COLO668 (cell line): ENCODE measurements around the gene SNPH.

ENCODE experiments used
- DNase-seq: peaks from one replicate; lab custom pipeline; 2025; ENCODE audit not compliant: unreplicated experiment; lab: John Stamatoyannopoulos, UW

SNPH gene

DNA sequence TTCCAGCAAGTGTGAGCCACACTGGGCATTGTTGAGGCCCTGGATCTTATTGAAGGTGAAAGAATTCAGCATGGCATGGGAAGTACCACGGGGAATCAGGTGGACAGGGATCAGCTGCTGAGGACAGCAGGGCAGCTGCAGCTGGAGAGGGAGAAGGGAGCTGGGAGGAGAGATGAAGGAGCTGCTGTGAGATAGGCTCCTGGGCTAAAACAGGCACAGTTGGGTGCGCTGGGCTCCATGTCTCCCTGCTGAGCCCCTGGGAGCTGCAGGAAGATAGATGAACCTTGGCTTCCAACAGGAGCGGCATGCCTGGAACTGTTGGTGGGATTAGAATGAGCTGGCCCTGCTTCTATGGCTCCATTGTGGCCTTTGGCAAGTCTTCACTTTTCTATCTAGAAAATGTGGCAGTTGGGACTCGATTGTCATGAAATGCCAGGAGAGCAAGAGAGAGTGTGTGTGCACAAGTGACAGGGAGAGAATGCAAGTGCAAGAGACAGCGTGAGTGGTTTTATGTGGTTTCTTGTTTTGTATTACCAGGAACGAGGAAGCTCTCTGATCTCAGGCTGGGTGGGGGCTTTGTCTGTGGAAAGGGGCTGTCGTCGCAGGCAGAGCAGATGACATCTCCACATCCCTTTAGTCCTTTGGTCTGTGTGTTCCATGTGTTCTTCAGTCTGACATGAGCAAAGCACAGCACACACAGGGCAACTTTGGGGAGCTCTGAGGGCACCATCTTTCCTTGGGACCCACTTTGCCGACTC lies 20.4 kb downstream of the SNPH start:
- DNase-seq, result no peak

DNA sequence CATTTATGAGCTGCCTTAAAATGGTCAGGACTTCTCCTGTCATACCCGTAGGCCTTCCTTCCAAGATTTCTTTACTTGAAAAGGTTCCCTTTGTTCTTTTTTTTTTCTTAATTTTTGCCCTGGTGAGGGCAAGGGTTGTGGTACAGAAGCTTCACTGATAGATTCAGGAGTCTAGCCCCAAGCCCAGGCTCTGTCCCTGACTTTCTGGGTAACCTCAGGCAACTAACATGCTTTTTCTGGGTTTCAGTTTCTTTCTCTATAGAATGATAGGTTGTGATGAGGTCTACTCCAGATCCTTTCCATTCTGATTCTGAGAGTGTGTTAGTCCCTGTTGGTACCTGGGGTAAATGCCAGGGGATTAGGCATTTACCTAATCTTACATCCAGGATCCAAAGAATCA lies 21.2 kb downstream of the SNPH start:
- DNase-seq, result no peak

DNA sequence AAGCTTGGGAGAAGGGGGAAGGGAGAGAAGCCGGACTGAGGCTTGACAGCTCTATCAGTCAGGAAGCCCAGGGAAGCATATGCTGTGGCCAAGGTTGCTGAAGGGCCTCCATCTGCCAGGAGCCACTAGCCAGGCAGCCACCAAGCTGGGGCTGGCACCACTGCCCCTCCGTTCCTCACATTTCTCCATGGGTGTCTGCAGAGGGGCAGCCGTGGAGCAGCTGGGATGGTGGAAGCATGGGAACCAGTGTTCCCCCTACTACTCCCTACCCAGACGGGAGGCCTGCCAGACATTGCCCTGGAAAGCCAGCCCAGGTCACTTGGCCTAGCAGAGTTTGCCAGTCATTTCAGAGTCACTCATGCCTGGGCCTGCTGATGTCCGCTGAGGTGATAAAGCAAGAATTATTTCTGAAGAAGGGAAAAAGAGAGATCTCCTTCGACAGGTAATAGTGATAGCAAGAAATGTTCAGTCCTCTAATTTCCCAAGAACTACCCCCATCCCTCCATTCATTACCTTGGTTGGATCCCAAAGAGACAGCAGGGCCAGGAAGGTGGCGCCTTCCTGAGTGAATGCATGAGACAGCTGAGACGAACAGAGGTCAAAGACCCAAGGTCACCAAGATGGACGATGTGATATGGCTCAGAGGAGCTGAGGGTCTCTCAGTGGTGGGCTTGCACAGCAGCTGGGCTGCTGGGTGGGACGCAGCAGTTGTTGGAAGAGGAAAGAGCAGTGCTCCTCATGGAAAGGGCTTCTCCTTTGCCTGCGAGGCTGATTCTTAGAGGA lies 21.9 kb downstream of the SNPH start:
- DNase-seq, result no peak

DNA sequence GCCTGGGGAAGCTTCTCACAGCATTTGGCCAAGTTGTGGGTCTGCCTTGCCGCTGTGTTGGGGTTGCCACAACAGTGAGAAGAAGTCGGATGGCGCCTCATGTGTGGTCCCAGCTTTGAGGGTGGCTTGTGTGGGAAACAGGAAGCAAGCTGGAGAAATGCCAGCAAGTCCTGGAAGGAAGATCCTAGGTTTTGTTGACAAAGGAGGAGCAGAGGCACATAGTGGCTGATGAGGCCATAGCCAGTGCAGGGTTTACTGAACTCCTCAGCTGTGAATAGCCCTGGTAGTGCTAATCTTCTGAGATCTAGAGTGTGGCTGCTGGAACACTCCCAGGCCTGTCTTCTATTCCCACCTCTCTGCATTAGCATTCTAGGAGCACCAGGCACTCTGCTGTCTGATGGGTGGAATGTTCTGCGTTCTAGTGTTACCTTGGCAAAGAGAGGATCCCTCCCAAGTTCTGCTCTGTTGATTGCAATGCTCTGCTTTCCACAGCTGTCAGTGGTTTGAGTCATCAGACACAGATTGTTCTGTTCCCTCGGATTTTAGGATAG lies 25.2 kb downstream of the SNPH start:
- DNase-seq, result no peak

DNA sequence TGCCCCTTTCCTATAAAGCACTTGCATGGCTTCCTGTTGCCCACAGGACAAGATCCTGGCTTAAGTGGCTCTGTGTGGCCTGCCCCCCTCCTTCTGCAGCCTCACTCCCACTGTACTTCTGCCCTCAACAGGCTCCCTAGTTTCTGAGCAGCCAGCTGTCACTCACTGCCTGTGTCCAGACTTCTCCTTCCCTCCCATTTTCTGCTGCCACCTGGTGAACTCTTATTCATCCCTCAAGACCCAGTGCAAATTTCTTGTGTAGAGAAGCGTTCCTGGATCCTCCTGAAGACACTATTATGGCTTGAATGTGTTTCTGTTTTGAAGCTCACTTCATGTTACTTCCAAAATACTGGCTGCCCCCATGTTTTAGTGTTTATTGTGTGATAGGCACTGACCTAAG lies 26.5 kb downstream of the SNPH start:
- DNase-seq, result no peak

DNA sequence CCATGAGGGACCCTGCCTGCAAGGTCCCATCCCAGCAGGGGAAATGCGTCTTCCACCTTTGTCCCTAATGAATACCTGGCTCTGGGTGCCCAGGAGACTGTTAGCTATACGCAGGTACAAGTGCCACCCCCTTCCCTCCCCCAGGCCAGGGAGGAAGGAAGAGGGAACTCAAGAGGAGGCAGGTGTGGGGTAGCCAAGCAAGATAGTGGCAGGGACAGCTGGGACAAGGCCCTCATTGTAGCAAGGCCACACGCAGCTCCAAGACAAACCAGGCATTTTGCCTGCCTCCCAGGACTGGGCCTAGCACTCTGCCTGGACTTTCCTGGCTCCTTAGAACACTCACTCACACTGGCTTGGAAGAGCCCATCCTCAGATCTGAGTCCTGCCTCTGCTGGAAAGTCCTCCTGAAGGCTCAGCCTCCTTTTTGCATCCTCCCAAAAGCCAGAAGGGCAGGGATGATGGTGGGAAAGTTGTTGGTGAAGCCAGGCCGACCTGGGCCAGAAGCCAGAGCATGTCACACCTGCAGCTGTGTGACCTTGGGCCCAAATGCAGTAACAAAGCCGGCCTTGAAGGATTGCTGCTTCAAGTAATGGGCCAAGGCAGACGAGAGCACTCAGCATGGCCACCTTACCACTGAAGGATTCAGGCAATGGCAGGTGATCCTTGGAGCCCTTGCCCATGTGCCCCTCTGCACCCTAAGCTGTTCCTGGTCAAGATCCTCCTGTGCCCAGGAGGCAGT lies 27.7 kb downstream of the SNPH start:
- DNase-seq, result peak; percentile 37

DNA sequence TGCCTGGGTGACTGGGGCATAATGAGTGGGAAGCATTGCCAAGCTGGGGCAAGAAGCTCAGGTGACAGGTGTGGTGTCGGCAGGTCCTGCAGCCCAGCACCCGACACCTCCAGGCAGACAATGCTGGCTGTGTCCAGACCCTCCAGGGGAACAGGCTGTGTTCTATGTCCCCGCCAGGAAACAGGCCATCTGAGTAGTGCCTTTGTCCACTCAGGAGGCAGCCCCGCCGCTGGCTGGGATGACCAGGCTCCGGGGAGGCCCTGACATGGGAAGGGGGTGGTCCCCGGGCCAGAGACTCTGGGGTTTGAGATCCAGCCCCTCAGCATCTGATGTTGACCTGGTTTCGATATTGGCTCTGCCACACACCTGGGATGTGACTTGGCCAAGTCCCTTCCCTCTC lies 28.4 kb downstream of the SNPH start:
- DNase-seq, result no peak

DNA sequence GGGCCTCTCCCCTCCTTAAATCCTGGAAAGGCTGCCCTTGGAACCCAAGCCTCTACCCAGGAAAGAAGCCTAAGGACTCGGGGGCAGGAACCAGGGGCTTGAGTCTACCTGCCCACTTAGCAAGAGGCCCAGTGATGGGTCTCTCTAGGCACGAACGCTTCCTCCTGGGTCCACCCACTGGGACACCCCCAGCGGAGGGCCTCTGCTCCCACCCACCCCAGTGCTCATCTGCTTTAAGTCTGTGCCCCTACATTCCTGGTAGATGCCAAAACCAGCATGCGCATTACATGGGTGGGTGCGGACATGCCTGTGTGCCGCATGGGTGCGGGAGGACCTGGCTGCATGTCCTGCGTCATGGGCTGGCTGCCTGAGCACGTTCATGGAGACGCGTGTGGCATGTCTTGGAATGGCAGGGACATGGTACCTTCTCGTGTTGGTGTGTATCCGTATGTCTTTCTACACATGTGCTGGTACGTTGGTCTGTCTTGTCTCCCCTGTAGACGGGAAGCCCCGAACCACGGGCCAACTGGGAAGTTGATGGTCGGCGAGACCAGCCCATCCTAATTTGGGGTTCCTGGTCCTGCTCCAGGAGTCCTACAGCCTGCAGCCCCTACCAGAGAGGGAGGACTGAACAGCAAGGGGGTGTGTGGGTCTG lies 29.3 kb downstream of the SNPH start:
- no peak for DNase-seq

DNA sequence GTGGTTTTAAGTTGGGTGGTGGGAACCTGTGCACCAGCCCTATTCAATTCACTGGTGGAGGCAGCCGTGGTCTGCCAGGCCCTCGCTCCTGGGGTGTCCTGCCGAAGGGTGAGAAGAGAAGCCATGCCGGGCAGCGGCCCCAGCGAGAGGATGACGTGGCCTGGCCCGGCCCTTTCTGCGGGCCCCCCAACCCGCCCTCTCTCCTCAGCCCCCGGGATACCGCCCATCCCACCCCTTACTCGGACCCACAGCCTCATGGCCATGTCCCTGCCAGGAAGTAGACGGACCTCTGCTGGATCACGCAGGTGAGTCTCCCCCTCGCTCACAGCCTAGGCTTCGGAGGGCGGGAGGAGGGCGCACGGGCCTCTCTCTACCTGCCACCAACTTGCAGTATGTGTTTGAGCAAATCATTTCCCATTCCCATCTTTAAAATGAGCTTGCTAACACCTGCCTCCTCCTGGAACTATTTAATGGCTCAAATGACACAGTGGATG lies 30.1 kb downstream of the SNPH start:
- no peak for DNase-seq

DNA sequence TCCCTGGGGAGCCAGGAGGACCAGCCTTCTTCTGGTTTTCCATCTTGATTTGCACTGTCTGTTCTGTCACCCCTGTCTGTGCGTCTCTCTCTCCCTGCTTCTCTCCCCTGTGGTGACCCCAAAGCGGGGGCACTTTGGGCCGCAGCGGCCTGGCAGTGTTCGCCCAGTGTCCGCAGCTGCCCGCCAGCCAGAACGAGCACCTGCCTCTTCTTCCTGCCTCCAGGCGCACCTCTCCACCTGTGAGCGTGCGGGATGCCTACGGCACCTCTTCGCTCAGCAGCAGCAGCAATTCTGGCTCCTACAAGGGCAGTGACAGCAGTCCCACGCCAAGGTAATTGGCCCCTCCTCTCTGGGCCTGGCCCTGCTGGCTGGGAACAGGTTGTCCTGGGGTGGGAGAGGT lies 30.8 kb downstream of the SNPH start:
- peak; percentile 36 for DNase-seq

DNA sequence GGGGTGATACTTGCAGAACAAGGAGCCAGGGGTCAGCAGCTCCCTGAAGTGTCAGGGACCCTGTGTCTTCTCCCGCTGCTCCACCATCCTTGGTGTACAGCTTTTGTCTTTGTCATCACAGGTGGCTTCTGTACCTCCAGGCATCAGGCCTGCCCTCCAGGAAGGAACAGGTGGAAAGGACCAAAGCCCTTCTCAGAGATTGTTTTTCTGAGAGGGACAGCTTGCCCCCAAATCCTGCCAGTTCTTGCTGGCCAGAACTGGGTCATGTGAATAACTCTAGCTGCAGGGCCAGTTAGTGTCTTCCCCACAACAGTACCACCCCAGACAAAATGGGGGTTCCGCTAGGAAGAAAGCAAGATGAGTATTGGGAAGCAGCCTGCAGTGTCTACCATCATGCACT lies 31.4 kb downstream of the SNPH start:
- no peak for DNase-seq

DNA sequence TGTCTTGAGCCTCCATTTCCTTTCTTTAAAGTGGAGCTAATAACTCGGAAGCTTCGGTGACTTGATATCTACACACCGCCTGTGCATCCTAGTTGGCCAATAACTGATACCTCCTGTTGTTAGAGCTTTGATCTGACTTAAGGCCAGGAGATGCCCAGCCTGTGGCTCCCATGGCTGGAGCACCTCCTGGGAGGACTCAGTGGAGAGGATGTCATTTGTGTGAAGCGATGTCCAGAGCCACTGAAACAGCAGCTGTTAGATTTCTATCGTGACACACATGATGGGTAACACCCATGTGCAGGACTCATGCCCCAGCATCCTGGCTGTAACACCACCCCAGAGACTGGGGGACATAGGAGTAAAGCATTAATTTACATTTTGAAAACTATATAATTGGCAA lies 32.1 kb downstream of the SNPH start:
- no peak for DNase-seq

DNA sequence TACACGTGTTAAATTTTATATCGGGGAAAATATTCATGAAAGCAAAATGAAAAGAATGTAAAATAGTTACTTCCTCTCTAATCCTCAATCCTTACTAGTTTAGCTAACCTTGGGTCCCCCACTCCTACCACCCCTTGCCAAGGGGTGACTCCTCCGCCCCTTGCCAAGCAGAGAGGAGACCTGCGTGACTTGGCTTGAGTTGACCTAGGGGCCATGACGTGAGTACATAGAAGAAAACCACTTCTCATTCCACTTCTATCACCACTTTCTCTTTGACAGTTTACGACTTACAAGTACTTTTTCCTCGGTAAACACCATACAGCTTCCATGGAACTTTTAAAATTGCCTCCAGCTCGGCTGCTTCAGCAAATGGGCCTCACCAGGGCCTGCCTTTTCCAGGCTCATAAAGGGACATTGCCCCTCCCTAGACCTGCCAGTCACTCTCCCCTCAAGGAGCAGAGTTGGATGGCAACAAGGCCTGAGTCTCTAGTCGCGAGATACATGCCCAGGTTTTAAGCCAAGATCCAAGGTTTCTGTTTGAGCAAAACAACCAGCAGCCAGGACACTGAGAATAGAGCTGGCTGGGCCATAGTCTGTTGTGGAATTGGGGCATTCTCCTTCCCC lies 32.9 kb downstream of the SNPH start:
- no peak for DNase-seq

DNA sequence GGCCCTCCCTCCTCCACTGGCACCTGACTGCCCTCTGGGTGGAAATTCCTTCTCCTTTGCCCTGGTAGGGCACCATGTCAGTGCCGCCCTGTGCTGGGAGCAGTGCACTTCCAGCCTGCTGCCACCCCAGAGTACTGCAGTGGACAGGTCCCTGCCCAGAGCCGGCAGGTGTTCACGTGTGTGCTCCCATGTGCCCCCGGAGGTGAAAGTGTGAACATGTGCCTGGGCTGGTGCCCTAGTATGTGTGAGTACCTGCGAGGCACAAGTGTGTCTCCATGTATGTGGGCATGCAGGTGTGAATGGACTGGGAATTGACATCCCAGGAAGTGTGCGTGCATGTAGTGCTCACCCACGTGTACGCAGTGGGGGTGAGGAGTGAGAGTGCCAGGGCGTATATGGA lies 33.4 kb downstream of the SNPH start:
- DNase-seq, result peak; percentile 57

DNA sequence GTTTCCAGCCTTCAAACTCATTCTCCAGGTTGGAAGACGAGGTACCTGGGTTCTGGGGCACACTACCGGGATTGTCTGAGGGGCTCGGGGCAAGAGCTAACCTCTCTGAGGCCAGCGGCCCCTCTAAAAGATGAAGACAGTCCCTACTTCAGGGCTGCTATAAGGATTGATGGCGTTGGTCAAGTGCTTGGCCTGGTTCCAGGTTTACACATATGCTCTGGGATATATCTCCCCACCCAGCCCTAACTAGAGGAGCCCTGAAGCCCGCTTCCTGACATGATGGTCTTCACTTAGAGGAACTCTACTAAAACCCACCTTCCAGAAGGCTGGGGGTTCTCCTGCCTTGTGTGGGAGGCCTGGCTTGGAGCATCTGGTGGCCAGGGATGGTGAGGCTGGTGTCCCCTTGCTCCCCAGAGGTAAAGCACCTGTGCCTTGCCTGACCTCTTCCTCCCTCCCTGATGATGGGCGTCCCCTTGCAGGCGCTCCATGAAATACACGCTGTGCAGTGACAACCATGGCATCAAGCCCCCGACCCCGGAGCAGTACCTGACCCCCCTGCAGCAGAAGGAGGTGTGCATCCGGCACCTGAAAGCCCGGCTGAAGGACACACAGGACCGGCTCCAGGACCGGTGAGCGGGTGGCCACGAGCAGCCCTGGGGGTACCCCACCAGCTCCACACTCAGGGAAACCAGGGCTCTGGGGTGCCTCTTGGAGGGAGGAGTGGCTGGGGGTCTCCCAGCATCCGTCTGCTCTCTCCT lies 34.2 kb downstream of the SNPH start:
- no peak for DNase-seq

DNA sequence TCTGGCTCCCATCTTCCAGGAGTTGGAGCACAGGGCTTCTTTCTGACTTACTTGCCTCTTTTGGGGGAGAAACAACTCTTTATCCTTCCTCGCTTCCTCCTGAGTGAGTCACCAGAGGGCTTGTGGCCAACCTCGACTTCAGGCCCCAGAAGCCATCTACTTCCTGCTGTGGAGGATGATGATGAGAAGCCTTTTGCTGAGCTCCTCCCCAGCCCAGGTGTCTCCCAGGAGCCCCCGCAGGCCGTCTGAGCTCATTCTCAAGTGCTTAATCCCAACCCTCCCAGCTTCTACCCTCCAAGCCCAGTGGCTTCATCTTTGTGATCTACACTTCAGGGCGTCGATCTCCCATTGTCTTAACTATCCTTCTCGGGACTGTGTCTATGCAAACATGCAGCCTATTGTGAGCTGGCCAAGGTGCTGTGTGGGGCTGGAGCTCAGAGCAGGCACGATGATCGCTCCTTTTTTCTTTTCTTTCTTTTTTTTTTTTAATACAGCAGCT lies 35.0 kb downstream of the SNPH start:
- no peak for DNase-seq

DNA sequence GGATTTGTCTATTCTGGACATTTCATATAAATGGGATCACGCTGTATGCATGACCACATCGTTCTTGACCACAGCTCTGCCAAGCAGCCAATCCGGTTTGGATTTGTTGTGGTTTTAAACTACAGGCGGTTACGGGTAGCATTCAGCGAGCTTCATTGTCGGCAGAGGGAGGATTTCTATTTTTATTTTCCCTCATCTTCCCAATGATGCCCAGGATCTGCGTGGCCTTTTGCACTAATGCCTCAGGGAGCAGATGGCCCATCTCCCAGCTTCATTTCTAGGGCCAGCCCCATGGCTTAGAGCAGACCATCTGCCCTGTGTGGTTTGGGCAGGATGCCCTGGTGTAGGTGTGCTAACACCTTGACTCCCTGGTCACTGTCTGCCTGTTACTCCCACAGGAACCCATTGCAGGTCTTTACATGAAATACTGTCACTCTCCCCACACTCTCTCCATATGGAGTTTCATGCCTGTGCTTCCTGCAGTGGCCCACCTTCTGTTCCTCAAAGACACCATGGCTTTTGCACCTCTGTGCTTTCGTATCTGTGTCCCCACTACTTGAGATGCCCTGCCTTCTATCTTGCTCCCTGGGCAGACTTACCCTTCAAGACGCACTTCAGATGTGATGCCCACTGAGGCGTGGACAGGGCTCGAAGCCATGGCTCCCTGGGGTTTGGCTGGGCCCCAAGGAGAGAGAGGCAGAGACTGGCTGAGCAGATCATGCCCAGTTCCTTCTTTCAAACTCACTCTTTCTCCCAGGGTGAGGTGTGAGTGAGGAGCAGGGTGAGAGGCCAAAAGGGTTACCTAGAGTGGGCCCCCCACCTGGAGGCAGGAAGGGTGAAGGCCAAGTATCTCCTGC lies 36.8 kb downstream of the SNPH start:
- DNase-seq, result no peak

DNA sequence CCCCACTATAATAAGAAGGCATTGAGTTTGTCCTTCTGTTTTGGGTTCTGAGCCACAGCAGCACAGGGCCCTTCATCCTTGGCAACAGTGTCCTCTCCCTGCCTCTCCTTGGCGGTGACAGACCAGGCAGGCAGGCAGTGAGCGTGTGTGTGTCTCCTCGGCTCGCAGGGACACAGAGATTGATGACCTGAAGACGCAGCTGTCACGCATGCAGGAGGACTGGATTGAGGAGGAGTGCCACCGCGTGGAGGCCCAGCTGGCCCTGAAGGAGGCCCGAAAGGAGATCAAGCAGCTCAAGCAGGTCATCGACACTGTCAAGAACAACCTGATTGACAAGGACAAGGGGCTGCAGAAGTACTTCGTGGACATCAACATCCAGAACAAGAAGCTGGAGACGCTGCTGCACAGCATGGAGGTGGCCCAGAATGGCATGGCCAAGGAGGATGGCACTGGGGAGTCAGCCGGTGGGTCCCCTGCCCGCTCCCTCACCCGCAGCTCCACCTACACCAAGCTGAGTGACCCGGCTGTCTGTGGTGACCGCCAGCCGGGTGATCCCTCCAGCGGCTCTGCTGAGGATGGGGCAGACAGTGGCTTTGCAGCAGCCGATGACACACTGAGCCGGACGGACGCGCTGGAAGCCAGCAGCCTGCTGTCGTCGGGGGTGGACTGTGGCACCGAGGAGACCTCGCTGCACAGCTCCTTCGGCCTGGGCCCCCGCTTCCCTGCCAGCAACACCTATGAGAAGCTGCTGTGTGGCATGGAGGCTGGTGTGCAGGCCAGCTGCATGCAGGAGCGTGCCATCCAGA lies 38.8 kb downstream of the SNPH start:
- no peak for DNase-seq
